Heart left ventricle (tissue), 13 donors: ENCODE measurements around the gene KCTD11.

ENCODE experiments used
- CTCF ChIP-seq, 12 donors: fragments of 200-600 bp; sonication (generic) in 4 of 12; IDR thresholded peaks; one replicate each; pipeline versions ENCODE4 v1.5.0 to v1.8.0; 2018 to 2022; ENCODE audit warnings: antibody characterized with exemption in 12 of 12, mild to moderate bottlenecking in 5 of 12
- POLR2A ChIP-seq, 2 donors: fragments of 450-650 bp; IDR thresholded peaks; one replicate each; pipeline ENCODE4 v1.6.1; 2017; ENCODE audit warnings: antibody characterized with exemption in 2 of 2, mild to moderate bottlenecking in 2 of 2, moderate library complexity in 2 of 2
- donor health status: ischemic (EF 13 %, LVEDD 7.1; RV severe dilation, severe dysfunction).
- donor health status: DM: no; HTN: yes; CAD: no.
- donor health status: DM: no; HTN: no; CAD: no.
- donor health status: ischemic (EF 25% LVEDD 6.9; RV normal size, moderate dysfunction).
- donor health status: ischemic (EF 25% LVEDD 5.7; RV mildly dilated, moderate dysfunction).
- donor health status: ischemic (EF 35%, LVEDD 5.7; RV mildly dilated, moderate dysfunction).
- donor health status: nonischemic (EF 11% LVEDD 7.7; RV severe dilation, severe dysfunction).
- donor health status: DM: yes; HTN: yes; CAD: no.
- donor health status: PGD.
- donor health status: ischemic (EF 29% LVEDD 5.4; RV normal size, mild dysfunction).
- donor health status: nonischemic (EF 23%, LVEDD 6.1; RV moderate dilation, normal function).

- TF ChIP-seq CTCF (IDR thresholded peaks at IDR 0.05) (peak in 2 of 12 donors; percentile 3 to 6), POLR2A (IDR thresholded peaks at IDR 0.05) (no peak)
Observed at GRCh38 chr17:7393613-7394451, 41.9 kb downstream of the KCTD11 start.
